Measurements from ENCODE around the gene ANGPTL2. TPM values are rescaled to one million over a fixed set of nuclear protein-coding genes. Genes with fewer than 3 reads are reported as not detected.

ANGPTL2 gene
- total RNA-seq, 2 experiments from 2014 or later: not detected

DNA sequence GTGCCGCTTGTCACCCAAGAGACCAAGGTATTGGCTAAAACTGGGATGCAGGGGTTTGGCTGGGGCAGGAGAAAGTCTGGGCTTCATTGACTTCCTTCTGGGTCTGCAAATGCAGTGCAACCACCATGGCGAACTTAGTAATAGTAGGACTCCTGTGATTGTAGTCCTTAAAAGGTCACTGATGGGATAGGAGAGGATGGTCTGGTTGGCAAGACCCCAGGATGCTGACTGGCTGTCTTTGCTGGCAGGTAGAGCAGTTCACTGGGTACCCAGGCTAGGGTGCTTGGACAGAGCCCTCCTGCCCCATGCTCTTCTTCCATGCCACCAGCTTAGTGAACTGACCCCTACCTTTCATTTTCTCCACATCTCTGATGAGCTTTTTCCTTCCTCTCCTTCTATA, 37.2 kb downstream of the ANGPTL2 start:
- DNase-seq: peak; percentile 25
- Mint-ChIP-seq H3K36me3 (no peaks in the 10 kb centered on the region), H3K27me3 (no peaks in the 10 kb centered on the region), H3K4me3 (no peak overlapping the region), H3K9me3 (ENCODE audit: low read depth) (no peaks in the 10 kb centered on the region), H3K4me1 (no peaks in the 10 kb centered on the region), H3K27ac (no peak overlapping the region)
- no peak for ATAC-seq
- CTCF ChIA-PET: no interaction called here

DNA sequence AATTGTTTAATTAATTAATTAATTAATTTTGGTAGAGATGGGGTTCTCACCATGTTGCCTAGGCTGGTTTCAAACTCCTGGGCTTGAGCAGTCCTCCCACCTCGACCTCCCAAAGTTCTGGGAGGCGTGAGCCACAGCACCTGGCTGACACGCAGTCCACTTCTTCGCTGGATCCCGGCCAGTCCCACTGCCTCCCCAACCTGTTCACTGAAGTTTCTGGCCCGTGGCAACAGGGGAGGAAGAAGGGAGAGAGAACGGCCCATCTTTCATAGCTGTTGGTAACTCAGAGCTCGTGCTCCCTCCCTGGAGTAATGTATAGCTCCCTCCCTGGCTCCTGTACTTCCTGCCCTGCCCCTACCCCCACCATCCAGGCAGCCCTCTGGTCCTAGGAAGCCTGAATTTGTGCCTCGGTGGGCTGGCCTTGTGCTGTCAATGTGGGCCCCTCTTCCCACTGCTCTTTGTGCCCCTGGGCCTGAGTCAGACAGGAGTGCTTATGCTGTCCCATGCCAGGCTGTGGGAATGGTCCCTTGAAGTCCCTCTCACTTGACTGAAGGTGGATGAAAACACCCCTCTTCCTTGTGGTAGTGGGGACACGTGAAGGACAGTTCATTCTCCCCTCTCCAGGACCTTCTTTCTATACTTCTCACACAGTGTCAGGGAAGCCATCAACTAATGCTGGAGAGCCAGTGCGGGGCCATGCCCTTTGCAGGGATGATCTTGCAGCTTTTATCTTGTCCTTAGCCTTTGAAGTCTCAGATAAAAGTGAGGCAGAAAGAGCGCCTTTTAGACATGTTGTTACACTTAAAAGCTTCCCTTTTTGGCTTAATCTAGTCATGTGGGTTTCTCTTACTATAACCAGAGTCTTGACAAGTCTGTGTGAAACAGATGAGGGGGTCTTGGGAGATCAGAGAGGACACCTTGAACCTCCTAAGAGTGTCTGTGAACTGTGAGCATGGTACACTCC, 38.1 kb downstream of the ANGPTL2 start:
- DNase-seq (peak; percentile 18), ATAC-seq (no peak)
- H3K9me3 Mint-ChIP-seq (ENCODE audit: low read depth): no peaks in the 10 kb centered on the region
- CTCF ChIA-PET: interaction anchor here (0.5 to 1.6 kb wide), 2 partner anchors 131 to 144 kb away, joined by 3 to 5 read pairs; no protein-coding TSS in a partner anchor
- no peaks in the 10 kb centered on the region for H3K27me3 Mint-ChIP-seq
- no peak overlapping the region for H3K4me3 Mint-ChIP-seq
- no peaks in the 10 kb centered on the region for H3K36me3 Mint-ChIP-seq
- H3K4me1 Mint-ChIP-seq: no peaks in the 10 kb centered on the region
- no peak overlapping the region for H3K27ac Mint-ChIP-seq

DNA sequence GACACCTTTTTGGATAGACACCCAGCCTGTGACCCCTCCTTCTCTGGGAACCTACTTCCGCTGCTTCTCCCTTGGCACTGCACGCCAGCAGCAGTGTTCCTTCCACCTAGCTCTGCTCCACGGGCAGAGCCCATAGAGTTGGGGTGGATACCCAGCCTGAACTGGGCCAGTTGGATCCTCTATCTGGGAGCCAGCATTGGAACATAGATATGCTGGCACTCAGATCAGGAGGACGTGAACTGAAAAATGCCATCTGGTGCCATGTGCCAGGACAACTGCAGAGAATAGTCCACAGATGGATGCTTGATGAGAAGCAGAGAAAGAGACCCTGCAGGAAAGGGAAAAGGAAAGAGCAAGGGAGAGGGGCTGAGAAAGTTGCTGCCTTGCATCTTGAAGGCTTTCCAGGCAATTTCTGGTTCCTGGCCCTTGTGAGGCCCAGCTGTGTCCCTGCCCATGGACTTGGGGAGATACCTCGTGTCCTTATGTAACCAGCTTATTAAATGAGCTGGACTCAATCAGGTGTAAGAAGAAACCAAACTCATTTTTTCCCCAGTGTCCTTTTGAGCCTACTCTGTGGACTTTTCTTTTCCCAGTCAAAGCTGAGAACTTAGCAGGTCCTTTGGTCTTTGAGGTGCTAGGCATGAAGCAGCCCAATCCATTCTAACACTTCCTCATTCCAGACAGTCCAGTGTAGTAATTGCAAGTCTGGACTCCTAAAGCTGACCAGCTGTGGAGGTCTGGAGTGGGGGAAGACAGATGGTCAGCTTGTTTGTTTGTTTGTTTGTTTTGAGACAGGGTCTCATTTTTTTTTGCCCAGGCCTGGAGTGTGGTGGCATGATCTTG, 39.1 kb downstream of the ANGPTL2 start:
- no peaks in the 10 kb centered on the region for H3K9me3 Mint-ChIP-seq (ENCODE audit: low read depth)
- no peaks in the 10 kb centered on the region for H3K36me3 Mint-ChIP-seq
- CTCF ChIA-PET: interaction anchor here (0.5 to 1.6 kb wide), 2 partner anchors 130 to 143 kb away, joined by 3 to 5 read pairs; no protein-coding TSS in a partner anchor
- ATAC-seq (no peak), DNase-seq (peak; percentile 29)
- H3K4me1 Mint-ChIP-seq: peaks cover 3% of the 10 kb centered on the region
- H3K27me3 Mint-ChIP-seq: no peaks in the 10 kb centered on the region
- no peak overlapping the region for H3K4me3 Mint-ChIP-seq
- H3K27ac Mint-ChIP-seq: no peak overlapping the region

DNA sequence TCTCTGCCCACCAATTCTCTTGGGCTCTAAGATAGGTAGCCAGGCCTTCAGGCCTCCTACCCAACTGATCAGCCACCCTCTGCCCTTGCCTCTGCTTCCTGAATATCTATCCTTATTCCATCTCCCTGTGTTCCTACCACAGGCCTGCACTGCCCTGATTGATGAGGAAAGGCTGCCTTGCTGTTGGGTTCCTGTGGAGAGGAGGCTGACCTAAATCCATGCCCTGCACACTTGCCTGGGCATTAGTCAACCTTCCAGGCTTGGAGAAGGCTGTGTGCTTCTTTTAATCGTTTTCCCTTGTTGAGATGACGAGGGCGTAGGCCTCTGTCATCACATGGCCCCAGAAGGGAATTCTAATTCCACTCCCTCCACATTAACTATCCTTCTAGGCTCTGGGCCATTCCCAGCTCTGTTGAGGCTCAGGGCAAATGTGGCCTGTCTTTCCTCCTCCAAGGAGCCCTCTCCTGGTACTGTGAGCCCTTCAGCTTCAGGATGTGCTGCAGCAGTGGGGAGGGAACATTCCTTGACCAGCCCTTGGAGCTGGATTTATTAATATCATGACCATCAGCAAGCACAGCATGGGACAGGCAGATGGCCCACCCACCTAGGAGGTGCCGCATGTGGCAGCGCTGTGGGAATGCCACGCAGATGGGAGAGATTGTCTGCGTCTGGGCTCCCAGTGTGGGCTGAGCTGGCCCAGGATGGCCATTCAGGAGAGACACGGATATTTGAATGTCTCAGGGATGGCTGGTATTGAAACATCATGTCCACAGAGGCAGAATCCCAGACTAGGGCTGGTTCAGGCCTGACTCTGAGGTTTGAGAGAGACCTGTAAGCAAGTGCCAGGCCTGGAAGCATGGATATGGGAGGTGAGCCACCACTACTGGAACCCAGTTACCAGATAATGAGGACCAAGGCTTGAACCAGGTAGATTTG, 40.9 kb downstream of the ANGPTL2 start:
- CTCF ChIA-PET: no interaction called here
- H3K27me3 Mint-ChIP-seq: peaks cover 5% of the 10 kb centered on the region
- no peaks in the 10 kb centered on the region for H3K36me3 Mint-ChIP-seq
- ATAC-seq (no peak), DNase-seq (peak; percentile 31)
- no peak overlapping the region for H3K4me3 Mint-ChIP-seq
- no peak overlapping the region for H3K27ac Mint-ChIP-seq
- H3K4me1 Mint-ChIP-seq: peaks cover 3% of the 10 kb centered on the region
- H3K9me3 Mint-ChIP-seq (ENCODE audit: low read depth): no peaks in the 10 kb centered on the region

DNA sequence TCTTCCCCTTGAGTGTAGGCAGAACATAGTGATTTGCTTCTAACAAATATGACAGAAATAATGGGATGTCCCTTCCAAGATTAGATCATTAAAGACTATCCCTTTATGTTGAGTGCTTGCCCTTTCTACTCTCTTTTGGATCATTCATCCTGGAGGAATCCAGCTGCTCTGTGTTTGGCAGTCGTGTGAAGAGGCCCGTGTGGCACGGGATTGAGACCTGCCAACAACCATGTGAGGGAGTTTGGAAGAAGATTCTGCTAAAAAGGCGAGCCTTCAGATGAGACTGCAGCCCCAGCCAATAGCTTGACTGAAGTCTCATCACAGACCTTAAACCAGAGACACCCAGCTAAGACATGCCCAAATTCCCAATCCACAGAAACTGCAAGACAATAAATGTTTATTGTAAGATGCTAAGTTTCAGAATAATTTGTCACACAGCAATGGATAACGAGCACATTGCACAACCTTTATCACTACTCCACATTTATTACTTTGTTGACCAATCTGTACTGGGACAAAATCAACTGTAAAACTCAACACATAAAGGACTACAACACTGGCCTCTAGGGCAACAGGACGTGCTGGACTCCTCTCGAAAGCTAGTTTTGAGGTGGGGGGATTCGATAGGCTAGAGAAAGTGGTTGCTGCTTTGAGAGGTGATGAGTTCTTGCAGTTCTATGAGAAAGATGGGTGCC, 42.8 kb downstream of the ANGPTL2 start:
- no peak for ATAC-seq
- no peak overlapping the region for H3K27ac Mint-ChIP-seq
- H3K36me3 Mint-ChIP-seq: no peaks in the 10 kb centered on the region
- H3K4me1 Mint-ChIP-seq: peaks cover 3% of the 10 kb centered on the region
- no peak overlapping the region for H3K4me3 Mint-ChIP-seq
- peak; percentile 30 for DNase-seq
- CTCF ChIA-PET: no interaction called here
- H3K27me3 Mint-ChIP-seq: peaks cover 6% of the 10 kb centered on the region
- H3K9me3 Mint-ChIP-seq (ENCODE audit: low read depth): no peaks in the 10 kb centered on the region

DNA sequence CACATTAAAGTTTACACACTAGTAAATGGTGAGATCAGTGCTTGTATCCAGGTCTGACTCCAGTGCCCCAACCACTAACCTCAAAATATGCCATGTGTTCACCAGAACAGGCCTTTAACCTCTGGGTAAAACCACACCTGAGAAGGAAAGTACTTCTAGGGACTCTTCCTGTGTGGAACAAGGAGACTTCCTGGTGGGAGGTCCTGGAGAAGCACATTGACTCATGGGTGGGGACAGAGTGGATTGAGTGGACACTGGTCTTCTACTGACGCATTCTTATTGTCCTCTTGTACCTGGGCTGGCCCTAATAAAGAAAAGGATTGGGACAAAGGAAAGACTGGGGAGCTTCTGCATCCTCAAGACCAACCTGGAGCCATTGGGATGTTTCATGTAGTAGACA, 43.4 kb downstream of the ANGPTL2 start:
- Mint-ChIP-seq H3K27me3 (peaks cover 6% of the 10 kb centered on the region), H3K9me3 (ENCODE audit: low read depth) (no peaks in the 10 kb centered on the region), H3K36me3 (no peaks in the 10 kb centered on the region), H3K27ac (no peak overlapping the region), H3K4me3 (no peak overlapping the region), H3K4me1 (peaks cover 3% of the 10 kb centered on the region)
- DNase-seq: peak; percentile 31
- ATAC-seq: no peak
- CTCF ChIA-PET: no interaction called here

DNA sequence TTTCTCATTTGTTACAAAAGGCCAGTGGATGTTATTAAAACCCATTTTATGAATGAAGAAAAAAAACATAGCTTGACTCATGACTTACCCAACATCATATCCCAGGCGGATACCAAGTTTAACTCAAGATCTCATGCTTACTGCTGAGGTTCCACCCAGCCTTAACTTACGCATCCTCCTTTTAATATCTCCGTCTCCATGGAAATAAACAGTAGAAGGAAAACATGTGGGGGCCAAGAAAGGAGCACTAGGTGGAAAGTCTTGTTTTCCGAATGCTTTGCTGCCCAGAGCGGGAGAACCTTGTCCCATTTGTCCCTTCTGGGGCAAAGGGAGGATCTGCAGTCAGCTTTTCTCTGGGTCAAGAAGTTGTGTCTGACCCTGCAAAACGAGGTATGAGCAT, 44.1 kb downstream of the ANGPTL2 start:
- DNase-seq (peak; percentile 9), ATAC-seq (no peak)
- Mint-ChIP-seq H3K9me3 (ENCODE audit: low read depth) (no peaks in the 10 kb centered on the region), H3K27me3 (peaks cover 6% of the 10 kb centered on the region), H3K36me3 (no peaks in the 10 kb centered on the region), H3K4me3 (no peak overlapping the region), H3K27ac (no peak overlapping the region), H3K4me1 (peaks cover 3% of the 10 kb centered on the region)
- CTCF ChIA-PET: no interaction called here

DNA sequence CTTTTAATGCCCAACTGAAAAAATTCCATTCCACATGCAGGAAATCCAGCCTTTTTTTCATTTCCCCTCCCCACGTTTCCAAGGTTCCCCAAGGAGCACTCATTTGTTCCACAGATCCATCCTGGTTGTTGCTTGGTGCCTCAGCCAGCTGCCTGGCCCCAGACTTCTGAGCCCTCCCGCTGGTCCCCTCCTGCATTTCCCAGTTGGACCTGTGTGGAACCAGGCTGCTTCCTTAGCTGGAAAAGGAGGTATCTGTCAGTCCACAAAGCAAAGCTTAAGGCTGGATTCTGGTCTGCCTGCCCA, 44.8 kb downstream of the ANGPTL2 start:
- Mint-ChIP-seq H3K4me1 (peaks cover 3% of the 10 kb centered on the region), H3K27me3 (peaks cover 9% of the 10 kb centered on the region), H3K27ac (no peak overlapping the region), H3K36me3 (no peaks in the 10 kb centered on the region), H3K9me3 (ENCODE audit: low read depth) (peaks cover 2% of the 10 kb centered on the region), H3K4me3 (no peak overlapping the region)
- CTCF ChIA-PET: no interaction called here
- DNase-seq: peak; percentile 8
- ATAC-seq: no peak

DNA sequence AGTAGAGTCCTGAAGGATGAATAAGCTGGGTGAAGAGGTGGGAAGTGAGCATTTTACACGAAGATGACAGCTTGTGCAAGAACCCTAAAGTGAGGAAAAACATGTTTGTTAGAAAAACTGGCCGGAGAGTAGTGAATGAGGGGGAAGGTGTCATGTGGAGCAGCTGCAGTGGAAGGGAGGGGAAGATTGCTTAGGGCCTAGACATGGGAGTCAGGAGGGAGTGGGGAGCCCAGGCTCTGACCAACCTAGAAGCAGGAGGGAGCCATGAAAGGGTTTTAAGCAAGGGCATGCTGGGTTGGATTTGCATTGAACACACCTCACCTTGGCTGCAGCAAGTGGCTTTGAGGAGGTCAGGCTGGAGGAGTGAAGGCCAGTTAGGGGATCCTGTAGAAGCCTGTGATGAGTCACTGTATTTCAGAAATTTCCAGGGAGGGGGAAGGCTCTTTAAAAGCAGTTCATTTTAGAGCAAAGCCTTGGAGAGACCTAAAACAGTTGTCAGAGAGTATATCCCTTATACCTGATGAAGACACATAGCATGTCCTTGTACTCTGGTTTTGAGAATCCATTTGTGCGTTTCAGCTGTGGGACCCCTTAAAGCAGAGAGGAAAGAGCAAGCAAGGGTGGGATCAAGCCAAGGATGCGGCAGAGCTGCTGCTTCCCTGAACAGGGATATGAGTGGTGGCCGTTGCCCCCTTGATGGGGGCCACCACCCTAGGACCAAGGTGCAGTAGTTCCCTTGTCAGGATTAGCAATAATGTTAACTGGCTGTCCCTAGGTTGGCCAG, 45.4 kb downstream of the ANGPTL2 start:
- H3K27ac Mint-ChIP-seq: no peak overlapping the region
- H3K27me3 Mint-ChIP-seq: peaks cover 9% of the 10 kb centered on the region
- H3K9me3 Mint-ChIP-seq (ENCODE audit: low read depth): peaks cover 2% of the 10 kb centered on the region
- CTCF ChIA-PET: no interaction called here
- peaks cover under 1% of the 10 kb centered on the region for H3K36me3 Mint-ChIP-seq
- DNase-seq (peak; percentile 18), ATAC-seq (no peak)
- H3K4me3 Mint-ChIP-seq: no peak overlapping the region
- peaks cover 3% of the 10 kb centered on the region for H3K4me1 Mint-ChIP-seq

DNA sequence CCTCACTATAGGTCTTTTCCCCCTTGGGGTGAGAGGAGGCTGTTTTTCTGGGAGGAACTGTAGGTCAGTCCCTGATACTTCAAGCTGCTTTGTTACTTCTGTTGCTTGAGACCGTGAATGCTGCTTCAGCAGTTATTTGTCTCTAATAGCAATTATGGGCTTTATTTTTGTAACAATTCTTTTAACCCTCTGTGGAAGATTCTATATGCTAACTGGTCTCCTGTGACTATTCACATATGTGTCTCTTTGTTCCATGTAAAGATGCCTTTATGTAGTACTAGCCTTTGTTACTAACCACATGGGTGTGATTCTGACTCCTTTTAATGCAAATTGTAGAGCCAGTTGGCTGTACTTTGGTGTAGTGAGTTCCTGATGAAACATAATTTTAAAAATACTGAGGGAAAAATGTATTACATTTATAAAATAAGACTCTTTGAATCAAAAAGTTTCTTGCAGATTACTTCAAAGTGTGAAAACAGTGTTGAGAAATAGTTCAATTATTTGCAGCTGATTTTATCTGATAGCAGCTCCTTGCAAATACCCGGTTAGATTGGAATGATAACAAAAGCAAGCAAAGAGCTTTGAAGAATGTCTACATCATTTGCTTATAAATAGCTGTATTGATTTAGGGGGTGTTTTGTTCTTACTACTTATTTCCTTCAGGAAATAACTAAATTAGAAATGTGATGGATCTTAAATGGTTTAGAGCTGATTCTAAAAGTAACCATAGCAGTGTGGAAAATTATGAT, 46.6 kb downstream of the ANGPTL2 start:
- CTCF ChIA-PET: no interaction called here
- no peak for ATAC-seq
- H3K27me3 Mint-ChIP-seq: peaks cover 9% of the 10 kb centered on the region

DNA sequence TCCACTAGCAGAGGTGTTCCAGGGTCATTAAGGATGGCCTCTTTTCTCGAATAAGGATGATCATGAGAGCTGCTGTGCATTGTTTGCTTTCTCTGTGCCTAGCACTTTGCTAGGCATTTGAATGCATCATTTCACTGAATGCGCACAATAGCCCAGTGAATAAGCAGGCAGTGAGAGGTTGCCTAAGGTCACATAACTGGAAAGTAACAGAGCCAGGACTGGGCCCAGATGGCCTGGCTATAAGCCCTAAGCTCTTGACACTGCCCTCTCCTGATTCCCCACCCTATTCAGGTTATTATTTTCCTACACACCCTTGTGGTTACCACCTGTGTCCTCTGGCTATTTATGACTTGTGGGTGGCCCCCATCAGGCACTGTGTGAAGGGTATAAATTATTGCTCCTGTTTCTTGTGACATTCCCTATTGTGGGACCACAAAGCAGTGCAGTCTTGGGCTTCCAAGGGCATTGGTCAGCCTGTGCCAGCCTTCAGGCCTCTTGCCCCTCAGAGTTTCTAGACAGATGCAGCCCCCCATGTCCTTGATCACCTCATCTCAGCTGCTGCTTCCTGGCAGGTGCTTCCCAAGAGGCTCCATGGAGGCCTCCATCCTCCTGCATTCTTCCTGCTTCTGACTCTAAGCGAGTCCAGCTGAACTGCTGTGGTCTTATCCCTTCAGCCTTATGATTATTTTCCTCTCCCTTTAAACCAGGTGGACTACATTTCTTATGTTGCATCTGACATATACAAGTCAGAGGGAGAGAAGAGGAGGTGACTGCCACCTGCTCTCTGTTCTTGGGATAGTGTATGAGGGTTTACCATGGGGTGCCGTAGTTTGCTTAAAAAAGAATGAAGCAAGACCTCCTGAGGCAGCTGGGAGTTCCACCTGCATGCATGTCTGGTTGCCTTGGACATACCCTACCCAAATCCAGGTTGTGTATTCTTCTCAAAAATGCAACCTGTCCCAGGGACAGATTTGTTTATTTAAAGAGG, 47.6 kb downstream of the ANGPTL2 start:
- H3K27me3 Mint-ChIP-seq: peaks cover 9% of the 10 kb centered on the region
- DNase-seq (peak; percentile 35), ATAC-seq (no peak)
- no peak overlapping the region for H3K27ac Mint-ChIP-seq
- peaks cover 8% of the 10 kb centered on the region for H3K9me3 Mint-ChIP-seq (ENCODE audit: low read depth)
- CTCF ChIA-PET: no interaction called here
- H3K36me3 Mint-ChIP-seq: peaks cover 5% of the 10 kb centered on the region
- H3K4me3 Mint-ChIP-seq: no peak overlapping the region
- H3K4me1 Mint-ChIP-seq: peaks cover 3% of the 10 kb centered on the region

More for the DNA sequence above, 46.6 kb downstream of the ANGPTL2 start:
- Mint-ChIP-seq H3K4me1 (peaks cover 3% of the 10 kb centered on the region), H3K9me3 (ENCODE audit: low read depth) (peaks cover 8% of the 10 kb centered on the region), H3K4me3 (no peak overlapping the region), H3K27ac (no peak overlapping the region), H3K36me3 (peaks cover 5% of the 10 kb centered on the region)
- no peak for DNase-seq
